Astrocyte (in vitro differentiated cells and primary cell): ENCODE results near the gene RHO. TPM values are rescaled to one million over a fixed set of nuclear protein-coding genes. Genes with fewer than 3 reads are reported as not detected.

Experiments used
- DNase-seq: peaks from one replicate; pipeline ENCODE4 v3.0.0-alpha.2; 2010; ENCODE audit warnings: low read depth
- FAIRE-seq: peaks from 2 replicates; lab custom pipeline; 2011; peaks lifted over from hg19 to GRCh38; lab: Jason Lieb, UNC
- H2AFZ ChIP-seq: 2 replicates; pipeline ENCODE4 v1.6.0; 2012; ENCODE audit warnings: low read depth, low read length, inconsistent platforms
- H3K27ac ChIP-seq: 2 replicates; pipeline ENCODE4 v1.5.1; 2011; ENCODE audit warnings: low read depth, low read length, inconsistent platforms
- H3K27me3 ChIP-seq: 2 replicates; pipeline ENCODE4 v1.6.0; 2011; ENCODE audit warnings: low read length, inconsistent platforms; ENCODE audit not compliant: insufficient read depth
- H3K36me3 ChIP-seq: 2 replicates; pipeline ENCODE4 v1.5.1; 2011; ENCODE audit warnings: low read length, inconsistent platforms; ENCODE audit not compliant: insufficient read depth
- H3K4me1 ChIP-seq: 2 replicates; pipeline ENCODE4 v1.5.1; 2011; ENCODE audit warnings: low read length, inconsistent platforms; ENCODE audit not compliant: insufficient read depth
- H3K4me2 ChIP-seq: 2 replicates; pipeline ENCODE4 v1.6.0; 2012; ENCODE audit warnings: low read length, inconsistent platforms
- H3K4me3 ChIP-seq: 2 replicates; pipeline ENCODE4 v1.5.1; 2011; ENCODE audit warnings: low read depth, mild to moderate bottlenecking, low read length, inconsistent platforms; ENCODE audit not compliant: insufficient read depth
- H3K79me2 ChIP-seq: 2 replicates; pipeline ENCODE4 v1.6.0; 2012; ENCODE audit warnings: mild to moderate bottlenecking, low read length, inconsistent platforms; ENCODE audit not compliant: insufficient read depth
- H3K9ac ChIP-seq: 2 replicates; pipeline ENCODE4 v1.6.0; 2012; ENCODE audit warnings: mild to moderate bottlenecking, low read length, inconsistent platforms
- H3K9me3 ChIP-seq: 2 replicates; pipeline ENCODE4 v1.5.1; 2012; ENCODE audit warnings: low read depth, mild to moderate bottlenecking, low read length, inconsistent platforms; ENCODE audit not compliant: insufficient read depth
- H4K20me1 ChIP-seq: 2 replicates; pipeline ENCODE4 v1.6.0; 2012; ENCODE audit warnings: low read length, inconsistent platforms; ENCODE audit not compliant: insufficient read depth
- H3K27ac Mint-ChIP-seq: one replicate; pipeline ENCODE4 v1.8.0; 2021; ENCODE audit warnings: mild to moderate bottlenecking, mixed read lengths; ENCODE audit not compliant: unreplicated experiment
- H3K27me3 Mint-ChIP-seq: one replicate; pipeline ENCODE4 v1.8.0; 2021; ENCODE audit warnings: low read depth, mixed read lengths; ENCODE audit not compliant: unreplicated experiment
- H3K36me3 Mint-ChIP-seq: one replicate; pipeline ENCODE4 v1.8.0; 2021; ENCODE audit warnings: low read depth, mixed read lengths; ENCODE audit not compliant: unreplicated experiment
- H3K4me1 Mint-ChIP-seq: one replicate; pipeline ENCODE4 v1.8.0; 2021; ENCODE audit warnings: low read depth, mixed read lengths; ENCODE audit not compliant: unreplicated experiment
- H3K4me3 Mint-ChIP-seq: one replicate; pipeline ENCODE4 v1.8.0; 2021; ENCODE audit warnings: mild to moderate bottlenecking, moderate library complexity, mixed read lengths; ENCODE audit not compliant: unreplicated experiment
- H3K9me3 Mint-ChIP-seq: one replicate; pipeline ENCODE4 v1.8.0; 2021; ENCODE audit warnings: mild to moderate bottlenecking, mixed read lengths; ENCODE audit not compliant: unreplicated experiment
- EZH2 ChIP-seq: IDR thresholded peaks from 2 replicates; pipeline ENCODE4 v1.6.1; 2012; ENCODE audit warnings: mild to moderate bottlenecking, low read length, inconsistent platforms; ENCODE audit not compliant: insufficient read depth
- total RNA-seq: library from RNA; stranded (reverse); gene quantifications from 2 replicates; pipeline ENCODE4 v1.2.1, GENCODE V29; 2021
- TF ChIP-seq, protein P1 (sequence below): IDR thresholded peaks from 2 replicates; pipeline ENCODE4 v1.5.1; 2011; ENCODE audit warnings: low read depth, mild to moderate bottlenecking, inconsistent platforms, low read length, moderate library complexity; ENCODE audit not compliant: insufficient read depth

The RHO gene
- total RNA-seq, 1 donor from 2014 or later: not detected

DNA sequence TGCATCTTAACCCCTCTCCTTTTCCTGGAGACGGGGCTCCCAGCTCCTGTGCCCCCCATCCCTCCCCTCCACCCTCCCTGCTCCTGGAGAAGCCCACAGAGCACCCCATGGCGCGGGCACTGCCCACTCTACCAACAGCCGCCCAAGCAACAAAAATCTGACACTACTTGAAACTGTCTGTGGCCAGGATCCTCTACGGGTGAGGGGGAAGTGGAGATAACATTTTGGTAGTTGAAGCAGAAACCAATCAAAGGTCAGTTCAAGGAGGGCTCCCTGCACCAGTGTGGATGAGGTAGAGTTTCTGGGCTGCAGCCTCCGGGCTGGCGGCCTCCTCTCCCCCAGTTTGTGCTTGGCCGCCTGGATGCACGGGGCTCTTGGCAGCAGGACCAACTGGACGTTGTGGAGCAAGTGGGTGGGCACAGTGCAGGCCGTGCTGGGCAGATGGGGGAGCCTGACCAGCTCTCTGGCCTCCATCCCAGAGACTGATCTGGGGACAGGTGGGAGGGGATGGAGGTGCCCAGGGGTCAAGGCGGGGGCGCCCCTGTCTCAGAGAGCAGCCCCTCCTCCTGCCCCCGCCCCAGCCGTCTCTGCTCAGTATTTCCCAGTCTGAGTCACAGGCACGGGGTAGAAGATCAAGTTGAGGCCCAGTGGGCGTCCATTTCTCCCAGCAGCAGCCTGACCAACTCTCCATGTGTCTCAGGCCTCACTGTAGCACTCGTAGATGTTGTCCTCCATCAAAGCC is 27.3 kb downstream of the RHO start:
- Histone ChIP-seq H3K27me3 (no peaks in the 10 kb centered on the region), H3K9me3 (no peaks in the 10 kb centered on the region), H3K4me1 (peaks cover 35% of the 10 kb centered on the region), H3K9ac (no peak overlapping the region), H2AFZ (no peak overlapping the region), H3K4me3 (no peak overlapping the region), H3K79me2 (no peaks in the 10 kb centered on the region), H3K27ac (no peak overlapping the region), H3K4me2 (no peak overlapping the region), H3K36me3 (no peaks in the 10 kb centered on the region), H4K20me1 (no peaks in the 10 kb centered on the region)
- TF ChIP-seq EZH2: no peak
- TF ChIP-seq, protein P1, sequence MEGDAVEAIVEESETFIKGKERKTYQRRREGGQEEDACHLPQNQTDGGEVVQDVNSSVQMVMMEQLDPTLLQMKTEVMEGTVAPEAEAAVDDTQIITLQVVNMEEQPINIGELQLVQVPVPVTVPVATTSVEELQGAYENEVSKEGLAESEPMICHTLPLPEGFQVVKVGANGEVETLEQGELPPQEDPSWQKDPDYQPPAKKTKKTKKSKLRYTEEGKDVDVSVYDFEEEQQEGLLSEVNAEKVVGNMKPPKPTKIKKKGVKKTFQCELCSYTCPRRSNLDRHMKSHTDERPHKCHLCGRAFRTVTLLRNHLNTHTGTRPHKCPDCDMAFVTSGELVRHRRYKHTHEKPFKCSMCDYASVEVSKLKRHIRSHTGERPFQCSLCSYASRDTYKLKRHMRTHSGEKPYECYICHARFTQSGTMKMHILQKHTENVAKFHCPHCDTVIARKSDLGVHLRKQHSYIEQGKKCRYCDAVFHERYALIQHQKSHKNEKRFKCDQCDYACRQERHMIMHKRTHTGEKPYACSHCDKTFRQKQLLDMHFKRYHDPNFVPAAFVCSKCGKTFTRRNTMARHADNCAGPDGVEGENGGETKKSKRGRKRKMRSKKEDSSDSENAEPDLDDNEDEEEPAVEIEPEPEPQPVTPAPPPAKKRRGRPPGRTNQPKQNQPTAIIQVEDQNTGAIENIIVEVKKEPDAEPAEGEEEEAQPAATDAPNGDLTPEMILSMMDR: no peak
- no peak for FAIRE-seq
- no peak for DNase-seq
- no peak overlapping the region for H3K27ac Mint-ChIP-seq
- no peaks in the 10 kb centered on the region for H3K9me3 Mint-ChIP-seq
- H3K27me3 Mint-ChIP-seq: no peaks in the 10 kb centered on the region
- peaks cover 24% of the 10 kb centered on the region for H3K36me3 Mint-ChIP-seq
- no peak overlapping the region for H3K4me3 Mint-ChIP-seq
- H3K4me1 Mint-ChIP-seq: peaks cover 49% of the 10 kb centered on the region

DNA sequence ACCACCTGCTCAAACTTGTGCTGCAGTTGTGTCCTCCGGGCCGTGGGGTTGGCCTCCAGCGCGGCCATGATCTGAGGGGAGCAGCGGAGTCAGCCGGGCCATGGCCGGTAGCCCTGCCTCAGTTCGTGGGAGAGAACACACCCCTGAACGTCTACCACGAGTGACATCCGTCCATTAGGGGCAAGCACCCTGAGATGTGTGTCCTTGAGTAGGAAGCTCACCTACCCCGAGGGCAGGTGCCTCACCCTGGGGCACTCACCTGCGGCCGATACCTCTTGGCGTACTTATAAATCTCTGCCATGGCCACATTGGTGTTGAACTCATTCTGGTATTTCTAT is 27.9 kb downstream of the RHO start:
- TF ChIP-seq EZH2: no peak
- TF ChIP-seq, protein P1: no peak
- no peaks in the 10 kb centered on the region for H3K79me2 ChIP-seq
- H3K27ac ChIP-seq: no peak overlapping the region
- Mint-ChIP-seq H3K4me1 (peaks cover 50% of the 10 kb centered on the region), H3K27ac (no peak overlapping the region), H3K36me3 (peaks cover 23% of the 10 kb centered on the region), H3K4me3 (no peak overlapping the region), H3K27me3 (no peaks in the 10 kb centered on the region), H3K9me3 (no peaks in the 10 kb centered on the region)
- H3K9ac ChIP-seq: no peak overlapping the region
- H3K4me3 ChIP-seq: no peak overlapping the region
- DNase-seq (no peak), FAIRE-seq (no peak)
- no peaks in the 10 kb centered on the region for H3K9me3 ChIP-seq
- no peaks in the 10 kb centered on the region for H3K36me3 ChIP-seq
- H2AFZ ChIP-seq: no peak overlapping the region
- H4K20me1 ChIP-seq: no peaks in the 10 kb centered on the region
- no peaks in the 10 kb centered on the region for H3K27me3 ChIP-seq
- peaks cover 41% of the 10 kb centered on the region for H3K4me1 ChIP-seq
- H3K4me2 ChIP-seq: no peak overlapping the region

DNA sequence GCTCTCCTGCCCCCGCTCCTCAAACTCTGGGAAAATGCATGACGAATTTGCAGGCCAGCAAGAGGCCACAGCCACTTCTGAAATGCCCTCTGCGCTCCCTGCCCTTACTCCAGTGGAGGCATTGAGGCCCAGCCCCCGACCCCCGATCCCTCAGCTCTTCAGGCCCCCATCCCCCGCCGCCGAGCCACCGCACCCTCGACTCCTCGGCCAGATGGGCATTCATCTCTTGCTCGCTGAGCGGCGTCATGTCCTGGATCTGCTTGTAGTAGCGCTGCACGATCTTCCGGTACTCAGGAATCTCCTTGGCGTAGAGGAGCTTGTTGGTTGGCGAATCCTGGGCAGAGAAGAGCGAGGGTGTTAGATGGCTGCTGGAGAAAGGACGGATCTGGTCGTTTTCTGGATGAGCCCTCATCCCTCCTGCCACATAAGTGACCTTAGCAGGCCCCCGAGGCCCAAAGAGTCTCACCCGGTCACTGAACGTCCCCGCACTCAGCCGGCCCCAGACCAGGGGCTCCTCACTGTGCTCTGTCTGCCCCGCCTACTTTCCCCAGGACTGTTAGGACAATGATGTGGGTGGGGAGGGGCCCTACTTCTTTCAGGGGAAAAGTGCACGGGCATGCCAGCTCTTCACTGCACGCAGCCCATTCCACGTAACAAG is 28.6 kb downstream of the RHO start:
- FAIRE-seq: no peak
- peaks cover 45% of the 10 kb centered on the region for H3K4me1 ChIP-seq

More for the DNA sequence above, 28.6 kb downstream of the RHO start:
- no peaks in the 10 kb centered on the region for H4K20me1 ChIP-seq
- no peak overlapping the region for H3K4me3 Mint-ChIP-seq
- no peak for TF ChIP-seq EZH2
- TF ChIP-seq, protein P1: no peak
- H3K4me3 ChIP-seq: no peak overlapping the region
- no peak overlapping the region for H3K4me2 ChIP-seq
- peaks cover 47% of the 10 kb centered on the region for H3K4me1 Mint-ChIP-seq
- peaks cover 20% of the 10 kb centered on the region for H3K36me3 Mint-ChIP-seq
- no peak overlapping the region for H2AFZ ChIP-seq
- no peak overlapping the region for H3K27ac ChIP-seq
- no peak for DNase-seq
- no peaks in the 10 kb centered on the region for H3K27me3 ChIP-seq
- H3K9me3 Mint-ChIP-seq: no peaks in the 10 kb centered on the region
- no peak overlapping the region for H3K9ac ChIP-seq
- H3K79me2 ChIP-seq: no peaks in the 10 kb centered on the region
- no peaks in the 10 kb centered on the region for H3K36me3 ChIP-seq
- H3K9me3 ChIP-seq: no peaks in the 10 kb centered on the region
- H3K27ac Mint-ChIP-seq: no peak overlapping the region
- no peaks in the 10 kb centered on the region for H3K27me3 Mint-ChIP-seq
